ENCODE measurements around the gene SOX9. TPM values are rescaled to one million over a fixed set of nuclear protein-coding genes. Genes with fewer than 3 reads are reported as not detected.

The SOX9 gene
- total RNA-seq, 1 donor from 2014 or later, result 33.4 TPM

GRCh38 chr17:72162569-72162968 is 41.7 kb downstream of the SOX9 start:
- DNase-seq, result no peak

- no peak for DNase-seq
These were observed 42.7 kb downstream of the SOX9 start for GRCh38 chr17:72163474-72163873.

GRCh38 chr17:72164158-72164739 is 43.4 kb downstream of the SOX9 start:
- DNase-seq, result no peak

GRCh38 chr17:72165192-72165866 is 44.5 kb downstream of the SOX9 start:
- no peak for DNase-seq

- no peak for DNase-seq
These were observed 45.1 kb downstream of the SOX9 start for GRCh38 chr17:72165867-72166439.

- no peak for DNase-seq
These were observed 46.8 kb downstream of the SOX9 start for GRCh38 chr17:72167593-72167992.

- no peak for DNase-seq
These were observed 49.0 kb downstream of the SOX9 start for GRCh38 chr17:72169823-72170222.

- no peak for DNase-seq
These were observed 51.2 kb downstream of the SOX9 start for GRCh38 chr17:72171703-72172667.

GRCh38 chr17:72173499-72174116 is 52.8 kb downstream of the SOX9 start:
- no peak for DNase-seq

GRCh38 chr17:72175263-72175662 is 54.4 kb downstream of the SOX9 start:
- DNase-seq, result no peak
